Fibroblast of skin of right quadriceps (primary cell): ENCODE measurements around the gene FAM170B.

Experiments used
- DNase-seq: peaks from one replicate; pipeline ENCODE4 v3.0.0-alpha.2; 2013

FAM170B gene

GRCh38 chr10:49133706-49134248 lies at the start of gene FAM170B:
Gene FAM170B, minus strand, starts transcription at chr10:49134021. Its CDS starts 103 bp downstream, at chr10:49133918.
- no peak for DNase-seq

GRCh38 chr10:49182776-49183175 lies 49.0 kb upstream of the FAM170B start:
- no peak for DNase-seq

GRCh38 chr10:49180444-49180860 lies 46.6 kb upstream of the FAM170B start:
- no peak for DNase-seq

- no peak for DNase-seq
Measured at GRCh38 chr10:49179699-49180443, 46.0 kb upstream of the FAM170B start.

- DNase-seq: no peak
Measured at GRCh38 chr10:49178489-49179471, 45.0 kb upstream of the FAM170B start.

- DNase-seq: peak; percentile 89
Measured at GRCh38 chr10:49177391-49178355, 43.9 kb upstream of the FAM170B start.

GRCh38 chr10:49176310-49177268 lies 42.8 kb upstream of the FAM170B start:
- DNase-seq: no peak

- DNase-seq: no peak
Measured at GRCh38 chr10:49175587-49176309, 41.9 kb upstream of the FAM170B start.

- no peak for DNase-seq
Measured at GRCh38 chr10:49174926-49175500, 41.2 kb upstream of the FAM170B start.

GRCh38 chr10:49174261-49174925 lies 40.6 kb upstream of the FAM170B start:
- DNase-seq: no peak

- DNase-seq: no peak
Measured at GRCh38 chr10:49173853-49174252, 40.0 kb upstream of the FAM170B start.

- no peak for DNase-seq
Measured at GRCh38 chr10:49173201-49173772, 39.5 kb upstream of the FAM170B start.

GRCh38 chr10:49172777-49173132 lies 38.9 kb upstream of the FAM170B start:
- no peak for DNase-seq

GRCh38 chr10:49172061-49172776 lies 38.4 kb upstream of the FAM170B start:
- DNase-seq: no peak

GRCh38 chr10:49171326-49172060 lies 37.7 kb upstream of the FAM170B start:
- no peak for DNase-seq

GRCh38 chr10:49170632-49171325 lies 37.0 kb upstream of the FAM170B start:
- no peak for DNase-seq

- DNase-seq: no peak
Measured at GRCh38 chr10:49169776-49170175, 36.0 kb upstream of the FAM170B start.
